Kidney tubule cell (primary cell): ENCODE data around the gene SSNA1.
A peak's percentile ranks its signal among the peaks of the same experiment; 100 is the strongest.

Source experiments
- DNase-seq: peaks from one replicate; pipeline ENCODE4 v3.0.0-alpha.2; 2018; ENCODE audit warnings: low spot score

The SSNA1 gene

DNA sequence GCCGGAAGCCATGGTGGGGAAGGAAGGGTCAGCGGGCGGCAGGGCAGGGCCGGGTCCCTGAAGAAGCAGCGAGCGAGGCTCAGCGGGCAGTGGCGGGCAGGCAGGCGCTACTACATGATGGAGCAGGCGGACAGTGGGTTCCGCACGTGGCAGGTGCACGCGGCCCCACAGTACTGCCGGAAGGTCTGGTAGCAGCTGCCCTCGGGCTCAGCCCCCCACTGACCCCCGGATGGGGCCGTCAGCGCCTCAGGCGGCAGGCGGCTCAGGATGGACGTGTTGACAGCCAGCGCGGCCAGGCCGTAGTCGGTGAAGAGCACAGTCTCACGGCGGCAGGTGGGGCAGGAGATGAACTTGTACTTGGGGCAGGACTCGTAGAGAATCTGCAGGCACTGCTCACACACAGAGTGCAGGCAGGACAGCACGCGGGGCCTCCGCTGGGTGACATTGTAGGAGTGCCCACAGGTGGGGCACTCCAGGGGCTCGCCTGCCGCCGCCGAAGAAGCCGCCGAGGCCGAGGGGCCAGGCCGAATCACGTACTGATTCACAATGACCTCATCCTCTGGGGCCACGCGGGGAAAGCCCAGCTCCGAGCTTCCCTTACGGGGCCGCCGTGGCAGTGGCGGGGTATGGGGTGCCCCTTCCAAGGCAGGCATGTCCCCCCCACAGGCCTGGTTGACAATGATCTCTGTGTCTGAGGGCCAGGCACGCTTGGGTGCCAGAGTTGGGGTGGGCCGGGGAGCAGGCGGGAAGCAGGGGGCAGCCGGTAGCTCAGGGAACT is 32.0 kb downstream of the SSNA1 start:
- no peak for DNase-seq

- no peak for DNase-seq
These were observed 32.6 kb downstream of the SSNA1 start for GRCh38 chr9:137221095-137221505.

GRCh38 chr9:137221506-137222111 is 33.1 kb downstream of the SSNA1 start:
- DNase-seq, result no peak

GRCh38 chr9:137222190-137223077 is 34.0 kb downstream of the SSNA1 start, which contains the start of gene RNF208:
Gene RNF208, minus strand, starts transcription at chr9:137222240. Its CDS starts 1,028 bp downstream, at chr9:137221212.
- no peak for DNase-seq

DNA sequence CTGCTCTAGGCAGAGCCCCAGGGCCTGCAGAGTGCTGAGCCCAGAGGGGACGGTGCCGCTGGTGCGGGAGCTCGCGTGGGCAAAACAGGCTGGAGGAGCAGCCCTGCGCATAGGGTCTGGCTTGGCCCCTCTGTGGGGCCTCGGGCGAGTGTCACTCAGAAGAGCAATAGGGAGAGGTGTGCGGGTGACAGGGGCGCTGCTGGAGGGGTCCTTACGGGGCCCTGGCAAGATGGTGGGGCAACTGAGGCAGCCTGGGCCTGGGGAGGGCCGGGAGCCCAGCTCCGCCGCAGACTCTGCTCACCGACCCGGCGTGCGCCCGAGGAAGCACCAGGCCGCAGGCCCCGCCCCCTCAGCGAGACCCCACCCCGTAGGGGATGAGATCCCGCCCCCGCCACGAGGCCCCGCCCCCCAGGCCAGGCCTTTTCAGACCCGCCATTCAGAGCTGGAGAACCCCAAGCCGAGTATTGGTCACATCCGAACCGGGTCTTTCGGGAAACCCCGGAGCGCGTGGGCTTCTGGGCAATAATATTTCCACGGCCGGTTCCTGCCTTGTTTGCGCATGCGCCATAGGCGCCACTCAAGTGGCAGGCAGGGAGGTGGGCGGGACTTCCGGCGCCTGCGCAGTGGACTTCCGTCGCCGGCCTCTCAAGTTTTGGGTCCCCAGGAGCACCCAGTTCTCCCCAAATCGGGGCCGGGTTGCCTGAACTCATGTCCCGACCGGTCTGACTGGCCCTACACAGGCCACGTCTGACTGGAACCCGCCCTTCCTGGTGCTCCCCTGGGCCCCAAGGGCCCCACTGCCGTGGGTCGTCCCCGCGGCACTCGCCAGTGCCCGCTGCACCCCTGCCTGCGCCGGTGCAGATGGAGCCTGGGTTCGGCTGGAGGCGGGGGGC is 34.8 kb downstream of the SSNA1 start:
- DNase-seq, result peak; percentile 99

- DNase-seq, result no peak
These were observed 36.6 kb downstream of the SSNA1 start, which contains the start of gene CYSRT1 for GRCh38 chr9:137224830-137225694. Gene CYSRT1, plus strand, starts transcription at chr9:137225174. Its CDS starts 448 bp downstream, at chr9:137225622.

DNA sequence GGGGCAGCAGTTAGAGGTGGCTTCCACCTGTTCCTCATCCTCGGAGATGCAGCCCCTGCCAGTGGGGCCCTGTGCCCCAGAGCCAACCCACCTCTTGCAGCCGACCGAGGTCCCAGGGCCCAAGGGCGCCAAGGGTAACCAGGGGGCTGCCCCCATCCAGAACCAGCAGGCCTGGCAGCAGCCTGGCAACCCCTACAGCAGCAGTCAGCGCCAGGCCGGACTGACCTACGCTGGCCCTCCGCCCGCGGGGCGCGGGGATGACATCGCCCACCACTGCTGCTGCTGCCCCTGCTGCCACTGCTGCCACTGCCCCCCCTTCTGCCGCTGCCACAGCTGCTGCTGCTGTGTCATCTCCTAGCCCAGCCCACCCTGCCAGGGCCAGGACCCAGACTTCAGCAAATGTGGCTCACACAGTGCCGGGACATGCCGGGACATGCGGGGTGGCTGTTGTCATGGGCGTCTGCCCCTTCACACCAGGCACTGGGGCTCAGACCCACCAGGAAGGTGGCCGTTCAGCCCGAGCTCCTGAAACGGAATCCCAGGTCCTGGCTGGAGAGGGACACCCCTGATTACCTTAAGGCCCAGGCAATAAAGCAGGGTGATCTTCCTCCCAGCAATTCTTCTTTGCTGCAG is 37.3 kb downstream of the SSNA1 start:
- no peak for DNase-seq

DNA sequence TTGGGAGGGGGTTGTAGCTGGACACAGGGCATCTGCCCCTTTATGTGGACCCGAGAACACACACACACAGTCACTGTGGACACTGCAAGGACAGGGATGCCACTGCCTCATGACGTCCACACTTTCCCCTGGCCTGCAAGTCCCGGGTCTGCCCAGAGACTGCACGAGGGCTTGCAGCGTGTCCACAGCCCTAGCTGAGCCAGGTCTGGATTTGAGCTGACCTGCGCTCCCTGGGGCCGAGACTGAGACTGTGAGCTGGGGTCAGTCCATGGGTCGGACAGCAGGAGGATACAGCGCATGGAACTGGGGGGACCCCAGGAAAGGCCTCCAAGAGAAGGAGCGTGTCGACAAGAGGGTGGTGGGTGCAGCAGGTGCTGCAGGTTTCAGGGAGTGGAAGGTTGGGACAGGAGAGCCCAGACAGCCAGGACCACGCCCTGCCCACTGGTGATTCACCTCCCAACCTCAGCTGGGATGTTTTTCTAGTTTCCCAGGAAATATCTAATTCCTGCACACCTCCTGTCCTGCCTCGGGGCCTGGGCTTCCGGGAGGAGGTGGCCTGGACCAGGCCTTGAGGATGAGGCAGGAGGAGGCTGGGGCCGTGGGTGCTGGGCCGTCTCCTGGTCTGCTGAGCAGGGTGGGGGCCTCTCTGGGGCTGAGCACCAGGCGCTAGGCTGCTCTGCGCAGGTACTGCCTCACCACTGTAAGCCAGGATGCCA is 38.0 kb downstream of the SSNA1 start:
- peak; percentile 92 for DNase-seq

- peak; percentile 87 for DNase-seq
These were observed 38.8 kb downstream of the SSNA1 start, which contains the start of gene RNF224 for GRCh38 chr9:137227054-137227852. Gene RNF224, plus strand, starts transcription at chr9:137227502. Its CDS starts 834 bp downstream, at chr9:137228336.

DNA sequence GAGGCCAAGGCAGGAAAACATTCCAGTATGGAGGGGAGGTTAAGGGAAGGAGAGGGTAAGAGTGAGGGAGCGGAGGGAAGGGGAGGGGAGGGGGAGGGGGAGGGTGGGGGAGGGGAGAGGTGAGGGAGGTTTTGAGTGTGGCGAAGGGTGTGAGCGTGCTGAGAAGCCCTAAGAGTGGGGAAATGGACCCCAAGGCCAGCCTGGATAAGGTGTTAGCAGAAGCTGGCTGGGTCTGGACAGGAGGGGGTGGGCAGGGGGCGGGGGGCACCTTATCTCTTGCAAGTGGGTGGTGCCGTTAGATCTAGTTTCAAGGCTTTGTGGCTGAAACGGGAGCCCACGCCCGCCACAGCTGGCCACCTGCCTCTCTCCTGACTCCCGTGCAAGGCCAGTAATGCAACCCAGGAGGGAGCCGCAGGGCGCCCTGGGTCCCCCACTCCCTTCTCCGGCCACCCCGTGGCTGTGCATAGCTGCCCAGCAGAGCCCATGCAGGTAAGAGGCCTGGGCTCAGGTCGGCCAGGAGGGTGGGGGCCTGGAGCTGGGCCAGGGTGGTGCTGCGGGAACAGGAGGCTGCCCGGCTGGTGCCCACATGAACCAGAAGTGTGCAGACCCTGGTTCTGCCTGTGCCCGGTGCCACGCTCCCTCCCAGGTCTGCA is 39.5 kb downstream of the SSNA1 start:
- no peak for DNase-seq

- peak; percentile 38 for DNase-seq
These were observed 40.1 kb downstream of the SSNA1 start for GRCh38 chr9:137228506-137228967.

GRCh38 chr9:137228968-137229896 is 40.8 kb downstream of the SSNA1 start:
- DNase-seq, result no peak

- no peak for DNase-seq
These were observed 41.6 kb downstream of the SSNA1 start for GRCh38 chr9:137229903-137230704.

DNA sequence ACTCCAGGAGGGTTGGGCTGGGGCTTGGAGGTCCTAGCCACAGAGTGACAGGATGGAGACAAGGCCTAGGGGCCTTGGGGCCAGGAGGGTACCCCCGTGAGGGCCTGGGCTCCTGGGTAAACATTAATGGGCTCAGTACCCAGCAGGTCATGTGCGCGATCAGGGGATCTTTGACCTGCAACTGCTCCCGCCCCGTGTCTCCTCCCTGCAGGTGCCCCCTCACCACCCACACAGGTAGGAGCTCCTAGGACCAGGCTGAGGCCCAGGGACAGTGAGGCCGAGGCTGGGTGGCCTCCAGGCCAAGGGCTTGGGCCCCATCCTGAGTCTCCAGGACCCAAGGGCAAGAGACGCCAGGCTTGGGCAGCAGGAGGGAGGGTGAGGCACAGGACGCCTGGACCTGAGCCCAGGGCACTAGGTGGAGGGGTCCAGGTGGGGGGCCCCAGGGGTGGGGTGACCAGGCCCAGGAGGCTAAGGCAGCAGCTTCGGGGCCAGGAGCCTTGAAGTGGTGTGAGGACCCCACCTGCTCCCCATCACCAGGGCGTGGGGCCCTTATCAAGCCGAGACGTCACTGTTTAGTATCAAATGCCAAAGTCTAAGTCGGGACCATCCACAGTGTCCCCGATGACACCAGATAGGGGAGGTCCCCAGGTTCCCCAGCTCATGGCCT is 42.4 kb downstream of the SSNA1 start, which contains the start of gene SLC34A3:
Gene SLC34A3, plus strand, starts transcription at position 197 of the 667 bp plus-strand sequence. CDS start 802 bp downstream, outside the sequence.
- no peak for DNase-seq
